Effector CD8-positive, alpha-beta T cell (primary cell): Measurements from ENCODE around the gene SLC46A1.

Source experiments
- DNase-seq: peaks from one replicate; lab custom pipeline; 2025; lab: John Stamatoyannopoulos, UW

Gene SLC46A1

DNA sequence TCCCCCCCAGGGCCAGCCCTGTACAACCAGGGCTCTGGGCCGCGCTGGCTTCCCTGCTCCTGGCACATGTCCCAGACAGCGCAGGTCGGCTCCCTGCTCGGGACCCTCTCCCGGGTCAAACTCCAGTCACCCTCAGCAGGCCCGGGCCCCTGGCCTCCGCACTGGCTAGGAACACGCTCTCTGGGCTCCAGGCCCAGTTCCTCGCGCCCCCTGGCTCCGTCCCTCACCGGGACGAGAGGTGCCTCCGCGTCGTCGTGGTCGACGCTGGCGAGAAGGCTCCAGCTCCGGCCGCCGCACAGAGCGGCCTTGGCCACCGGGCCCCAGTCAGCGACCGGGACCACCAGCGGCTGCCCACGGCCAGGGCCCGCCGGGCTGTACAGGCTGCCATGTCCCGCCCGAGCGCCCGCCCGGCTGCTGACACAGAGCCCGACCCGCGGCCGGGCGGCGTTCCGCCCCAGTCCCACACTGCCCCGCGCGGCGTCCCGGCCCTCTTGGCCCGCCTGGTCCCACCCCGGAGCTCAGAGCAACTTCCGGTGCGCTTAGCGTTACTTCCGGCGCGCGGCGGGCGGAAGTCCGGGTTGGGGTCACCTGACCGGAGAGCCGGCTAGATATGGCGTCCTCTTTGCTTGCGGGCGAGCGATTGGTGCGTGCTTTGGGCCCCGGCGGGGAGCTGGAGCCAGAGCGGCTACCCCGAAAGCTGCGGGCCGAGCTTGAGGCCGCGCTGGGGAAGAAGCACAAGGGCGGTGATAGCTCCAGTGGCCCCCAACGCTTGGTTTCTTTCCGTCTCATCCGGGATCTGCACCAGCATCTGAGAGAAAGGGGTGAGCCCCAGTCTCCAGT lies 48.7 kb downstream of the SLC46A1 start, which contains the start of gene POLDIP2:
Gene POLDIP2 (minus strand): TSS at position 467 of the 840 bp plus-strand sequence. CDS start 79 bp downstream, at position 388.
- peak; percentile 89 for DNase-seq

DNA sequence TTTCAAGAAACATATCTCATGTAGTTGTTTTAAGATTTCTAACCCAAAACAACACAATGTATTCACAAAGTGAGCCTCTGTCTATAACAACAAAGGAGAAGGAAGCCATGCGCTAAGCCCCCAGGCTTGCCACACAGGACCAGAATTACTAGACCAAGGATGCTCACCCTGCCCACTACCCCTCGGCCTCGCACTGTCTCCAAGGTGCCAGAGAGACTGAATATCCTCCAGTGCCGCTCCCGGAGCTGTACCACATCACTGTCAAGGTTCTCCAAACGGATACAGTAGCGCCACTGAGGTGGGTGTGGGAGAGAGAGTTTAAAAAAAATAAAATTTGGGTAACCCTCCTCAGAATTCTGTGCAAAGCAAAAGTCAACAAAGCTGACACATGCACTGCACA lies 55.7 kb downstream of the SLC46A1 start:
- no peak for DNase-seq

DNA sequence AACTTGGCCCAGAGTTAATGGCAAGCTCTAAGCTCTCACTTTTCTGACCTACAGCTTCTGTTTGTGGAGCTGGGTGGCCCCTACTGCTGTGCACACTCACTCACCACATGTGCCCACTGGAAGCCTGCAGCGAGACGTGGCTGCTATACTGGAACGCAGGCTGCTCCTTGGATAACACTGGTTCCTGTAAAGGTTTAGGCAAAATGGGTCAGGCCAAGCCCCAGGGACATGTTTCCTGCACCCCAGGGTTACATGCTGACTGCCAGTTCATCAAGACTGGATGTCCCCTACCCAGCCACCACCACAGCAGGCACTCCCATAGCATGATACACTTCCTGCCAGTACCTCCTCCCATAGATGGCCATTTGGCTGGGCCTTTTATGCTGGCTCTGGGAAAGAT lies 57.0 kb downstream of the SLC46A1 start:
- DNase-seq = no peak

DNA sequence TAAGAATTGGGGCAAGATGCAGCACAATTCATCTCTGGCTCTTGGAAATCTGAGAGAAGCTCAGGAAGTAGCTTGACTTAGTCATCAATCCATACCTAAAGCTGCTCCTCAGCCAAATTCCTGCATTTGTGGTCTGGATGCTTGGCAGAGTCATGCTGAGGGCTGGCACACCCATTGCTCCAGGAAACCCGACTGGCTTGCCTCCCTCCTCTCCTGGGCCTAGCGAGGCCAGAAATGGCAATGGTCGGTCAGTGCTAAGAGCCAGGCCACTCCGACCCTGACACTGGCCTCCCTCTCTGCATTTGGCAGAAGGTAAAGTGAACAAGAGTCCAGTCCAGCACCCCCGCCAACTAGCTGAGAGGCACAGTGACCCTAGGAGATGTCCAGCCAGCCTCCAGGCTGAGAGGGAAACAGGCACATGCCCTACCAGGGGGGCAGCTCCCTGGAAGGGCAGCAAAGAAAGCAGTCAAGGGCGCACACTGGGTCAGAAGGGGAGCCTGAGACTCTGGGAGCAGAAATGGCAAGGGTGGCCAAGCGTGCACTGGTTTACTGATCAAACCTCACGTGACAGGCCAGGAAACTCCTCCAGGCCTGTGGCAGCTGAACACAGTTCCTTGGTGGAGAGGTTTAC lies 58.6 kb downstream of the SLC46A1 start:
- DNase-seq = no peak

DNA sequence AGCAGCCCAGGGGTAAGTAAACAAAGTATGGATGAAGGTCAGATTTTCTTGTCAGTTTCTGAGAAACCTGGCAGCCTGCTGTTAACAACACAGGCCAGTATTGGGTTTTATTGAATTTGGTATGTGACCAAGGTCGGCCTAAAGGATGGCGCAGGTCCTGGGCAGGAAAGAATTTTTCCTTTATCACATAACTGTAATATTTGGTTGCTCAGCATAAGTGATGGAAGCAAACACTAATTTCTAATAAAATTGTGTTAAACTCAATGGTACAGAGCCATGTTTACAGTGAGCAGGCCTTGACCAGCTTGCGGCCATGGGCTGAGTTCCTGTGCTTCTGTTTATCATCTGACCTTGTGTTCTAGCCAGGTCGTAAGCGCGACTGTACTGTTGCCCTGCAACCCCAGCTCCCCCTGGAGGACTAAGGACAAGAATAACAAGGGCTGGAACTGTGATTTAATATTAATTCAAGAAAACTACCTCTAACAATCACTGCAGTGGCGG lies 59.2 kb downstream of the SLC46A1 start:
- no peak for DNase-seq

DNA sequence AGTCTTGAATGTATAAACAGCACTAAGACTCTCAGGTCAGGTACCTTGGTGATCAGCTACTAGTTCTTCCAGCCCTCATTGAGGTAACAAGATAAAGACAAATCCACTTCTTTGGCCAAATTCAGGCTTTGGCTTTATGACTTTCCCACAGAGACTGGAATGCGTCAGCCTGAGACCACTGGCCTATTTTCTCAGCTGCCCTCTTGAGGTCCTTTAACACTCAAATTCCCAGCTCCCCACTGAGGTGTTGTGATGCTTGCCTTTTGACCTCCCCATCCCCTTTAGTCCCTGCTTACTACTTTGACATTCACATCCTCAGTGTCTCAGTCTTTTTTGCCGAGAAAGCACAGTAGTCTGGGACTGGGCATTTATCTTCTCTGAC lies 59.8 kb downstream of the SLC46A1 start:
- DNase-seq = no peak

DNA sequence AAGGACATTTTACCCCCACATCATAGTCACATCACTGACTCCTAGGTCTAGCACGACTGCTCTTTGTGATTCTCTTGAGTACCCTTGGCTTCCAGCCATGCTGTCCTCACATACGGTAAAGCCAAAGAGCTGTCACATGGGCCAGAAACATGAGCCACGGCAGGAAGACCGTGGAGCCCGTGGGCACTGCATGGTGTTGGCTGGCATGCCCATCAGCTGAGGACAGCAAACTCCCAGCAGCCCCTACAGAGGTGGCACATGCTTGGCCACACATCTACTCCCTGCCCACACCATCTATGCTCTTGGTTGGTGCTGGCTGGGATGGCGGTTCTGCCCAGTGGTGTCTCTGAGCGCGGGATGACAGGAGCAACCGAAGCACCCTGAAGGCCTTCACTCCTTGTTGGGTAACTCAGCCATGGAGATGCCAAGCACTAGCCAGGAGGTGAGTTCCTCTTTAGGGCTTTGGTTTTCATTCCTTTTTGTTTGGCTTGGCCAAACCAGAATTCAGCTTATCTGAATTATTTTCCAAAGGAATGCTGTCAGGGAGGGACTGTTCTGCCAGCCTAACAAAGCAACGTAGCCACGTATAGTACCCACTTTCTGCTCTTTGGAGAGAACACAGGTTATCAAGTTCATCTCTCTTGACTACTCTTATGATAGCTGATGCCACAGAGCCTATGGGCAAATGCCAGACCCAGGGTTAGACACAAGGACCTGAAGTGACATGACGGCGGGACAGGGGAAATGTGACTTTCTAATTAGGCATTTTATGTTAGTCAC lies 60.4 kb downstream of the SLC46A1 start:
- no peak for DNase-seq
